Stimulated activated CD4-positive, alpha-beta T cell treated with anti-CD3 and anti-CD28 coated beads, Interleukin-1b, Interleukin-23, amount 100 ng/mL, for 1 hour (primary cell): ENCODE data around the gene SIVA1.
"Not testable (repeated sequence)": the region's sequence is repeated elsewhere in the genome, so short reads cannot be mapped to it uniquely, and the experiment has no call there.

Experiments
- DNase-seq, 2 donors: peaks; one replicate each; pipeline ENCODE4 v3.0.0-alpha.2; 2020; ENCODE audit warnings: low read depth in 2 of 2

Gene SIVA1

GRCh38 chr14:104734601-104734990, 18.4 kb upstream of the SIVA1 start:
- DNase-seq: no peak

DNA sequence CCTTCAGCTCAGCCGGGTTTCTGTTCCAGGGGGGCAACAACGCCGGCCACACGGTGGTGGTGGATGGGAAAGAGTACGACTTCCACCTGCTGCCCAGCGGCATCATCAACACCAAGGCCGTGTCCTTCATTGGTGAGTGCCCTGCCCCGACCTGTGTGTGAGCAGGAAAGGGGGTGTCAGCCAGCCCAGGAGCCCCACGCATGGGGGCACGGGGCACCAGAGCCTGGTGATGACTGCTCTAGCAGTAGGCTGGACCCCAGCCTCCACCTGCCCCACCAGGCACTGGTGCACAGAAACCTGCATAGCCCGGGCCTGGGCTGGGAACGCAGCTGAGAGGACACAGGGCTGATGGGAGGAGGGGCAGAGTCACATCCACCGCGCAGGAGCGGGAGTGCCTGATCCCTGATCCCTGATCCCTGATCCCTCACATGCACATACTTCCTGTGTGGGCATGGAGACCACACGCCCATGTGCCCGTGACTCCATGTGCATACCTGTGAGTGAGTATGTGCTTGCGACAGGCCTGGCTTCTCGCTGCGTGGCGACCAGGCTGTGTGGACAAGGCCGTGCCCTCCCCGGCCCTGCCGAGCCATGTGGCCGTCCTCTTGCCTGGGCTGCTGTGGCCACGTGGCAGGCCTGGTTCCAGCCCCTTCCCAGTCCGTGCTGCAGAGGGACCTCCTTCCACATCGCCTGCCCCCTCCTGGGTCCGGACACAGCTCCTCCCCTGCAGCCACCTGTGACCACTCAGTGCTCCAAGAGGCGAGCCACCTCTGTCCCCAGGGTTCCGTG, 17.8 kb upstream of the SIVA1 start:
- no peak for DNase-seq

GRCh38 chr14:104735830-104736642, 16.9 kb upstream of the SIVA1 start:
- no peak for DNase-seq

- DNase-seq: no peak
Measured at GRCh38 chr14:104738375-104739019, 14.4 kb upstream of the SIVA1 start.

DNA sequence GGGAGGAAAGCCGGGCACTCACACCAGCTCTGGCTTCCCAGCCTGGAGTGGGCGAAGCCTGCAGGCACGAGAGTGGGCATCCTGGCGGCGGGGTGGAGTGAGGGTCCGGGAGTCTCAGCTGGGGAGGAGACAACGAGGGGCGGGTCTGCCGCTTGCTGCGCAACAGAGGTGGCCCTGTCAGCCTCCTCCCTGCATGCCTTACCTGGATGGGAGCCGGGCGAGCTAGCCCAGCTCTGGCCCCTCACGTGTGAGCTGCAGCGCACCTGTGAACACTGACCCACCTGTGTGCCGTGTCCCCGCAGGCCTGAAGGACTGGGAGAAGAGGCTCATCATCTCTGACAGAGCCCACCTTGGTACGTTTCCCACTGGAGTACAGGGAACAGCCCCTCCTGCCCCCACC, 13.9 kb upstream of the SIVA1 start:
- no peak for DNase-seq

DNA sequence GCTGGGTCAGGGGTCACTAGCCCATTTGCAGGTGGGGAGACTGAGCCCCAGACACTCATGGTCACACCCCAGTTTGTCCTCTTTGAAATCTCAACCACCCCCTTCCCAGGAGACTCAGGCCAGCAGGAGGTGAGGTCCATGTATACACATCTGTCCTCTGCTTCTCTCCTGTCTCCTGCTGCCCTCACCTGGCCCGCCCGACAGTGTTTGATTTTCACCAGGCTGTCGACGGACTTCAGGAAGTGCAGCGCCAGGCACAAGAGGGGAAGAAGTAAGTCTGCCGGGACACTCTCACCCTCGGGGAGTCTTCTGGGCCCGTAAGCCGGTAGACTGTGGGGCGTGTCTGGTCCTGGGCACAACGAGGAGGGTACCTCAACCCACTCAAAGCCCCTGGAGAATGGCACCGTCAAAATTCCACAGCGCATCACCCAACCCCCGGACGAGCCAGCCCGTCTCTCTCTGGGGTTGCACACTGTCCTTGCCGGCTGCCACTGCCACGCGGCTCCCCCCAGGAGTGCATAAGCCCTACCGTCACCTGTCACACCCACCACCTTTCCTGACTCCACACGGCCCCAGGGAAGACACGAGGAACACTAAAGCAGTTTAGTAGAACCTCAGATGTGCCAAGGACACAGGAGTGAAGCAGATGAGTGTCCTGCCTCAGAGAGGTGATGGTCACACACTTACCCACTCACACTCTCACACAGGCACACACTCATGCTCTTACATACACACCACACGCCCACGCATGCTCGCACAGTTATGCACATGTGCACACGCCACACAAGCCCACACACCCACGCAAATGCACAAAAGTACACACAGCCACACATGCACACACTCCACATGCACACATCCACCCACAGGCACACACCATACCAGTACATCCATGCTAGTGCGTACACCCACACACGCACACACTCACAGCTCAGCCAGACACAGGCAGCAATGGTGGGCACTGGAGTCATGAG, 13.1 kb upstream of the SIVA1 start:
- no peak for DNase-seq

DNA sequence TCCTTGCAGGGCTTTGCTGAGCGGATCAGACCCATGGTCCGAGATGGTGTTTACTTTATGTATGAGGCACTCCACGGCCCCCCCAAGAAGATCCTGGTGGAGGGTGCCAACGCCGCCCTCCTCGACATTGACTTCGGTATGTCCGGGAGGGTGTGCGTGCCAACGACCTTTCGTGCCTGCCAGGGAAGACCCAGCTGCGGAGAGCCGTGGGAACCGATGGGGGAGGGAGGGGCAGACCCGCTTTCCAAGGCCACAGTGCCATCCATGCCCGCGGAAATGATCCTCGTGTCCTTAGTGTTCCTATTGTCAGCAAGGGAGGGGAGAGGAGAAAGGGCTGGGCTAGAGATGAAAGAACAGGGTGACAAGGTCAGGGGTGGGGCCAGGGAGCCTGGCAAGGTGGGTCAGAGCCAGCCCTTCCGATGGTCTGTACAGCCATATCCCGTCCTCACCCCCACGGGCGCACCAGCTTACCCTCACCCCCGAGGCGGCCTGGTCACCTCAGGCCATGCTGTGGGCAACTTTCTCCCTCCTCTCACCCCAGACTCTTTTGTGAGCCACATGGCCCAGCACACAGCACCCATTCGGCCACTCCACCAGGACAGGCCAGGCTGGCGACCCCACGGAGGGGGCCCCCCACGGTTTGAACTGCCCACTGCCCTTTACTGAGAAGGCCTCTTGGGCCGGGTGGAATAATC, 11.7 kb upstream of the SIVA1 start:
- DNase-seq: no peak

- no peak for DNase-seq
Measured at GRCh38 chr14:104741803-104742251, 11.1 kb upstream of the SIVA1 start.

DNA sequence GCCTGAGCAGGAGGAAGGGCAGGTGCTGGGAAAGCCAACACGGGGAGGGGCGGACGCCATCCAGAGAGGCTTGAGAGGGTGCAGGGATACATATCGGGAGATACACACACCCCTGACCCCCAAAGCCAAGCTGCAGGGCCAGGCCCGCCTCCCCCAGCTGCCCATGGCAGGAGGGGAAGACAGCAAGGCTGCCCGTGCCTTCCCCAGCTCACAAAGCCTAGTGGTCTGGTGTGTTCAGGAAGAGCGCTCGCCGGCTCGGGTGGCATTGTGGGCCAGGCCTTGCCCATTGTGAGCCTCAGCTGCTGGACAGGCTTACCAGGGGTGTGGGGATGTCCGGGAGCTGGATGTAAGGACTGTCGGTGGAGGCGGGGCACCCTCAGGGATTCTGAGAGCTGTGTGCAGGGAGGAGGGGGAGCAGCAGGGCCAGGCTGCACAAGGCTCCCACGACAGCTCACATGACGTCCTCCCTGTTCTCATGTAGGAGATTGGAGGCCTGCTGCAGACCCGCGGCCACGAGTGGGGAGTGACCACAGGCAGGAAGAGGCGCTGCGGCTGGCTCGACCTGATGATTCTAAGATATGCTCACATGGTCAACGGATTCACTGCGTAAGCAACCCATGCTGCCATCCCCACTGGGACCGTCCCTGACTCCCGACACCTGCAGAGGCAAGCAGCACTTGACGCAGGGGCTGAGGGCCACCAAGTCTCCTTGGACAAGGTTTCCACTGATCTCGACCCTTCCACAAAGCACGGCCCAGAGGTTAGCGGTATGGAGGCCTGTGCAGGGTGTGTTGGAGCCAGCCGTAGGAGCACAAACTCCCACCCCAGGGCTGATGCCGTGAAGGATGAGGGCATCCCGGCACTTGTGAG, 10.1 kb upstream of the SIVA1 start:
- no peak for DNase-seq

- DNase-seq: no peak
Measured at GRCh38 chr14:104743461-104744380, 9.2 kb upstream of the SIVA1 start.

DNA sequence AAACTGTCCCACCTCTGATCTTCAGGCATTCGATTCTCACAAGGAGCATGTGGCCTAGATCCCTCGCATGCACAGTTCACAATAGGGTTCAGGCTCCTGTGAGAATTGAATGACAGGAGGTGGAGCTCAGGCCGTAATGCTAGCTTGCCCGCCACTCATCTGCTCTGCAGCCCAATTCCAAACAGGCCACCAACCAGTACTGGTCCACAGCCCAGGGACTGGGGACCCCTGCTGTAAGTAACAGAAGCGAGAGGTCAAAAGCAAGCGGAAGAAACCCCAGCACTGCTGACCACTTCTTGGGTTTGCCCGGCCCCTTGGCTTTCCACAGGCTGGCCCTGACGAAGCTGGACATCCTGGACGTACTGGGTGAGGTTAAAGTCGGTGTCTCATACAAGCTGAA, 8.5 kb upstream of the SIVA1 start:
- no peak for DNase-seq

DNA sequence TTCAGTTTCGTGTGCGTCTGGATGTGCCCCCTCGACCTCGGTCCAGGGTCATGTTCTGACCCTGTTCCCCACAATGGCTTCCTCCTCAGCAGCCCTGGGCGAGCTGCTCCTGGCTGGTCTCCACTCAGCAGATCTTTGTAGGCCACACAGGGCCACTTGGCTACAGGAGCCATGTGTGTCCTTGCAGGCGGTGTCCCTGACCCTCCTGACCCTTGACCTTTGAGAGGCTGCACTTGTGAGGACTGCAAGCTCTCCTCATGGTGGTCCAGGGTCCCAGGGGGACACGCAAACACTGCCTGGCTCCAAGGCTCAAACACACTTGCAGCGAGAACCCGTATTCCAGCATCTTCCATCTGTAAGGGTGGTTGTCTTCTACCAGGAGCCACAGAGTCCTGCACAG, 7.5 kb upstream of the SIVA1 start:
- no peak for DNase-seq

- DNase-seq: no peak
Measured at GRCh38 chr14:104746071-104746545, 6.8 kb upstream of the SIVA1 start.

DNA sequence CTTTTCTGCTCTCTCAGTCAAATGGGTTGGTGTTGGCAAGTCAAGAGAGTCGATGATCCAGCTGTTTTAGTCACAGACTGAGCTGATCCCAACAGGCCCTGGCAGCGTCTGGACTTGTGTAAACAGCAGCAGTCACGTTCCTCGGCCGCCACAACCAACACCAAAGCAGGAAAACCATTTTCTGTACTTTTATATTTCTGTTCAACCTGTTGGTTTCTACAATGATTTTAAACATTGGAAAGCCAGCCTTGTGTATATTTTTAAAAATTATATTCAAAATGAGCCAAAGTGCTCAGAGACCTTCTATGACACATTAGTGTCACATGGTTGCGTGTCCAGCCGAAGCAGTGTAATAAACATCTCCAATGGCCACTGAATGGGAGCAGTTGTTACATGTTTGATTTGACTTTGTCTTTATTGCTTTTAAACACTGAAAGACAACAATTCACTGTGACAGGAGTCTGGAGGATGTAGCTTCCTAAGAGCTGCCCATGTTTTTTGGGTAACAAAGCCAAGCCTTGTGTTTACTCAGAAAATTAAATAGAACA, 5.9 kb upstream of the SIVA1 start:
- no peak for DNase-seq

DNA sequence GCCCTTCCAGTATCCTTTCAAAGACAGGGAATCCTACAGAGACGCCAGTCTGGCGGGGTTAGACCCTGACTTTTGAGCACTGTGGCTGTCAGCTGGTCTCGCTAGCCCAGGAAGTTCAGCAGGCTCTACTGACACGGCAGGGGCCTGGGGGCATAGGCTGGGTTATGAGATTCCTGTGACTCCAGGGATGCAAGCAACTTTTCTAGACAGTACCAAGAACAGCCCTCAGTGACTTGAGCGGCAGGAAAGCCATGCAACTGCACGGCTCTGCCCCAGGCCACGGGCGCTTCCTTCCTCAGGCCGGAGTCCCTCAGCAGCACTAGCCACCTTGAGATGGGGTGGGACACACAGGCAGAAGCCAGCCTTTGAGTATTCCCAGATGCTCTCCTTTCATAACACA, 5.1 kb upstream of the SIVA1 start:
- no peak for DNase-seq

DNA sequence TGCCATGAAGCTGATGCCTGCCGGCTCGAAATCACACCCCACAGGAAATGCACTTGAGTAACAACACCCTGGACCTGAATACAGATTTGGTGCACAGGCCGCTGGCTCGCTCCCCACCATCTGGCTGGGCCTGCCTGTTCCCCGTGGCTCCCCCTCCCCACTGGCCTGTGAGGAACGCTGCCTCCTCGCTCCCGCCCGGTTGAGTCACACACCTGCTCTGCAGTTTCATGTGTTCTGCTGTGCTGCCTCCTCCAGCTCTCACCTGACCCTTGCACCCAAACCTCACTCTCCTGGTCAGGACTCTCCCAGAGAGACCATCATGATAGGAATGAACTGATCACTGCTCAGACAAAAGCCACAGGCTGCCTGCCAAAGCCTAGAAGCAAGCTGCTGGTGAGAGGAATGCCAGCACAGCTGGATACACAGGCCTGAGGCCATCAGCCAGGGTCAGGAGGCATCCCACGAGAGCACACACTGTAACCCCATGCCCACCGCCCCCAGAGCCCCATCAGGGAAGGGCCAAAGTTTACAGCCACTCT, 3.8 kb upstream of the SIVA1 start:
- no peak for DNase-seq

DNA sequence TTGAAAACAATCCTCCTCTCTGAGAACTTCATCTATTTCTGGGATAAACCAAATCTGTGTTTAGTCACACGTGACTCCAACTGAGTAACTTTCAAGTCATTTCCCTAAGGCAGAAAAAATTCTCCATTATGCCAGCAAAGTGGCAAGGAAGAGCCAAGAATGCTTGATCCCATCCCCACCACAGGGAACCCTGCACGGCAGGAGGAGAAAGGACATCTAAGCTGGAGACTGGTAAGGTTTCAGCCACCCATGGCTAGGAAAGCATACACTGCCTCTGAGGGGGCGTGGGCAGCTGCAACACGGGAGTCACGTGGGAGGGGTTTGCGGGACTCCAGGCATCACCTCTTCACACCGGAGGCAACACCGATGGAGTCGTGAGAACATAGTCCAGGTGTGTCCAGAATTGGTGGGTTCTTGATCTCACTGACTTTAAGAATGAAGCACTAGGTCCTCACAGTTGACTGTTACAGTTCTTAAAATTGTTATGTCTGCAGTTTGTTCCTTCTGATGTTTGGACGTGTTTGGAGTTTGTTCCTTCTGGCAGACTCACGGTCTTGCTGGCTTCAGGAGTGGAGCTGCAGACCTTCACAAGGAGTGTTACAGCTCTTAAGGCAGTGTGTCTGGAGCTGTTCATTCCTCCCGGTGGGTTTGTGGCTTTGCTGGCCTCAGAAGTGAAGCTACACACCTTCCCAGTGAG, 2.7 kb upstream of the SIVA1 start:
- no peak for DNase-seq

DNA sequence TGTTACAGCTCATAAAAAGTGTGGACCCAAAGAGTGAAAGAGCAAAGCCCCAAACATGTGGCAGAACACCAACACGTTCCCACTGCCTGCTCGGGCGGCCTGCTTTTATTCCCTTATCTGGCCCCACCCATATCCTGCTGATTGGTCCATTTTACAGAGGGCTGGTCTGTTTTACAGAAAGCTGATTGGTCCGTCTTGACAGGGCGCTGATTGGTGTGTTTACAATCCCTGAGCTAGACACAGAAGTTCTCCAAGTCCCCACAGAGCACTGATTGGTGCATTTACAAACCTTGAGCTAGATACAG, 2.2 kb upstream of the SIVA1 start:
- not testable (repeated sequence) for DNase-seq
